Measurements from ENCODE around the gene DHX35. TPM values are rescaled to one million over a fixed set of nuclear protein-coding genes. Genes with fewer than 3 reads are reported as not detected.

Gene DHX35
- polyA plus RNA-seq, 3 donors, result 1.6 to 11.2 (median 2.7) TPM

DNA sequence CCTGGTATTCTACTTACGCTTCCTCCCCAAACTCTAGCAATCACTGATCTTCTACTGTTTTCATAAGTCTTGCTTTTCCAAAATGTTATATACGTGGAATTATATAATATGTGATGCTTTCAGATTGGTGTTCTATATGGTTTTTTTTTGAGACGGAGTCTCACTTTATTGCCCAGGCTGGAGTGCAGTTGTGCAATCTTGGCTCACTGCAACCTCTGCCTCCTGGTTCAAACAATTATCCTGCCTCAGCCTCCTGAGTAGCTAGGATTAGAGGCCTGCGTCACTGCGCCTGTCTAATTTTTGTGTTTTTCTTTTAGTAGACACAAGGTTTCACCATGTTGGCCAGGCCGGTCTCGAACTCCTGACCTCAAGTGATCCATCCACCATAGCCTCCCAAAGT lies 46.8 kb upstream of the DHX35 start:
- no peak overlapping the region for H3K4me3 Mint-ChIP-seq
- no peaks in the 10 kb centered on the region for H3K9me3 ChIP-seq (replicated peaks in 1 of 2; ENCODE audit: control insufficient read depth in 1 of 2, insufficient read depth in 1 of 2, low read length in 2 of 2)
- no peaks in the 10 kb centered on the region for H3K4me1 ChIP-seq (ENCODE audit: control insufficient read depth in 1 of 2, insufficient read depth in 2 of 2, low read length in 2 of 2)
- H3K9me3 Mint-ChIP-seq, result no peaks in the 10 kb centered on the region
- no peak overlapping the region for H2AFZ ChIP-seq (ENCODE audit: insufficient read depth, low read depth, low read length, poor library complexity, severe bottlenecking)
- H3K27ac ChIP-seq (ENCODE audit: low read depth in 1 of 2, low read length in 2 of 2), result no peak overlapping the region
- no peak overlapping the region for H3K4me3 ChIP-seq (replicated peaks in 1 of 3; ENCODE audit: low read depth in 2 of 3, low read length in 3 of 3)
- no peak for DNase-seq
- WGBS (ENCODE audit: insufficient coverage), result 92% methylated on average over 4 of the region's 7 CpGs
- intact Hi-C loops (cut with micrococcal nuclease), result no loop called here
- no peak overlapping the region for H3K9ac ChIP-seq (ENCODE audit: insufficient read depth, low read length, poor library complexity, severe bottlenecking)
- TF ChIP-seq CTCF (IDR thresholded peaks at IDR 0.05), result no peak
- H3K27ac Mint-ChIP-seq, result no peak overlapping the region
- H3K4me1 Mint-ChIP-seq, result no peaks in the 10 kb centered on the region
- H4K20me1 ChIP-seq (ENCODE audit: insufficient read depth, low read length), result no peaks in the 10 kb centered on the region
- no peaks in the 10 kb centered on the region for H3K79me2 ChIP-seq (ENCODE audit: insufficient read depth, low read length)
- peaks cover 4 to 49% of the 10 kb centered on the region in 2 donors for H3K36me3 Mint-ChIP-seq
- H3K36me3 ChIP-seq (replicated peaks in 1 of 2; ENCODE audit: control insufficient read depth in 1 of 2, insufficient read depth in 2 of 2, low read length in 2 of 2), result peaks cover 2 to 59% of the 10 kb centered on the region in 2 donors
- H3K27me3 ChIP-seq (ENCODE audit: control insufficient read depth in 2 of 2, insufficient read depth in 2 of 2, low read length in 2 of 2), result no peaks in the 10 kb centered on the region
- peaks cover 2 to 7% (median 4%) of the 10 kb centered on the region in 3 donors for H3K27me3 Mint-ChIP-seq (ENCODE audit: low read depth in 3 of 3)
- no peak overlapping the region for H3K4me2 ChIP-seq (replicated peaks; ENCODE audit: extremely low read depth, low read length, poor library complexity, severe bottlenecking)

DNA sequence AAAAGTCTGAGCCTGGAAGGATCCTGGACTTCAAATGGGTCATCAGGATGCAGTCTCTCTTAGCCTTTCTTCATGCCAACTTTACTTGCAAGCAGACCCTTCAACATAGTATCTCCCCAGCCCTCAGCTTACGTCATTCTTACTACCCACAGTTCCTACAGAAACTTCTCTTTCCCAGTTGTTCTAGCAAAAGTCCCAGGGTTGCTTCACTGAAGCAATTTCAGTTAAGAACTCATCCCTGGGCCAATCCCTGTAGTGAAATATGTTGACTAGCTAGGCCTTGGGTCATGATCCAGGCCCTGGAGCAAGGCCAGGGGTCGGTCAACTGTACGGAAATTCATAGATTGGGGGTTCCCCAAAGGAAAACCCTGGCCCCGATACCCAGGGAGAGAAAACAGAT lies 44.5 kb upstream of the DHX35 start:
- H3K36me3 ChIP-seq (replicated peaks in 1 of 2; ENCODE audit: control insufficient read depth in 1 of 2, insufficient read depth in 2 of 2, low read length in 2 of 2), result peaks cover 2 to 49% of the 10 kb centered on the region in 2 donors
- peaks cover 0 to 7% (median 4%) of the 10 kb centered on the region in 3 donors for H3K27me3 Mint-ChIP-seq (ENCODE audit: low read depth in 3 of 3)
- no peaks in the 10 kb centered on the region for H3K9me3 ChIP-seq (replicated peaks in 1 of 2; ENCODE audit: control insufficient read depth in 1 of 2, insufficient read depth in 1 of 2, low read length in 2 of 2)
- no peak overlapping the region for H2AFZ ChIP-seq (ENCODE audit: insufficient read depth, low read depth, low read length, poor library complexity, severe bottlenecking)
- no peaks in the 10 kb centered on the region for H3K4me1 ChIP-seq (ENCODE audit: control insufficient read depth in 1 of 2, insufficient read depth in 2 of 2, low read length in 2 of 2)
- H3K4me3 ChIP-seq (replicated peaks in 1 of 3; ENCODE audit: low read depth in 2 of 3, low read length in 3 of 3), result no peak overlapping the region
- H3K4me1 Mint-ChIP-seq, result no peaks in the 10 kb centered on the region
- H3K79me2 ChIP-seq (ENCODE audit: insufficient read depth, low read length), result no peaks in the 10 kb centered on the region
- intact Hi-C loops (cut with micrococcal nuclease), result no loop called here
- H3K27ac Mint-ChIP-seq, result no peak overlapping the region
- H3K27ac ChIP-seq (ENCODE audit: low read depth in 1 of 2, low read length in 2 of 2), result no peak overlapping the region
- no peak overlapping the region for H3K9ac ChIP-seq (ENCODE audit: insufficient read depth, low read length, poor library complexity, severe bottlenecking)
- H3K27me3 ChIP-seq (ENCODE audit: control insufficient read depth in 2 of 2, insufficient read depth in 2 of 2, low read length in 2 of 2), result no peaks in the 10 kb centered on the region
- 93% methylated on average over 3 of the region's 4 CpGs for whole genome bisulfite sequencing (ENCODE audit: insufficient coverage)
- H3K36me3 Mint-ChIP-seq, result peaks cover 4 to 47% of the 10 kb centered on the region in 2 donors
- no peaks in the 10 kb centered on the region for H3K9me3 Mint-ChIP-seq
- no peak for TF ChIP-seq CTCF (IDR thresholded peaks at IDR 0.05)
- H4K20me1 ChIP-seq (ENCODE audit: insufficient read depth, low read length), result no peaks in the 10 kb centered on the region
- no peak for DNase-seq
- no peak overlapping the region for H3K4me3 Mint-ChIP-seq
- H3K4me2 ChIP-seq (replicated peaks; ENCODE audit: extremely low read depth, low read length, poor library complexity, severe bottlenecking), result no peak overlapping the region

Measured in CD14-positive monocyte (primary cell).